CD4-positive, alpha-beta T cell treated with Interleukin-1 beta for 1 hour (primary cell): ENCODE results near the gene INPP5F.
"Not testable (repeated sequence)": the region's sequence is repeated elsewhere in the genome, so short reads cannot be mapped to it uniquely, and the experiment has no call there.

Experiments used
- DNase-seq, 2 donors: peaks; one replicate each; pipeline ENCODE4 v3.0.0-alpha.2; 2020 to 2022

INPP5F gene

GRCh38 chr10:119707331-119707730 lies 18.5 kb upstream of the INPP5F start:
- DNase-seq, result not testable (repeated sequence)

GRCh38 chr10:119710935-119711334 lies 14.9 kb upstream of the INPP5F start:
- DNase-seq, result not testable (repeated sequence)

GRCh38 chr10:119713744-119714483 lies 11.9 kb upstream of the INPP5F start:
- DNase-seq, result no peak

- no peak for DNase-seq
Measured at GRCh38 chr10:119714484-119714816, 11.4 kb upstream of the INPP5F start.

GRCh38 chr10:119715628-119716505 lies 10.0 kb upstream of the INPP5F start:
- DNase-seq, result no peak

GRCh38 chr10:119723161-119723560 lies 2.7 kb upstream of the INPP5F start:
- no peak for DNase-seq

GRCh38 chr10:119723624-119724023 lies 2.2 kb upstream of the INPP5F start:
- no peak for DNase-seq

GRCh38 chr10:119724593-119725516 lies 995 bp upstream of the INPP5F start:
- DNase-seq, result peak in 1 of 2 donors; percentile 13

- no peak for DNase-seq
Measured at GRCh38 chr10:119725517-119725827, 378 bp upstream of the INPP5F start.

GRCh38 chr10:119726676-119727261 lies 919 bp downstream of the INPP5F start:
- DNase-seq, result no peak

GRCh38 chr10:119728172-119728800 lies 2.4 kb downstream of the INPP5F start:
- no peak for DNase-seq

GRCh38 chr10:119734396-119735332 lies 8.8 kb downstream of the INPP5F start:
- DNase-seq, result no peak

GRCh38 chr10:119735451-119735850 lies 9.6 kb downstream of the INPP5F start:
- no peak for DNase-seq

- no peak for DNase-seq
Measured at GRCh38 chr10:119736220-119736619, 10.4 kb downstream of the INPP5F start.

- no peak for DNase-seq
Measured at GRCh38 chr10:119737039-119737663, 11.3 kb downstream of the INPP5F start.

- DNase-seq, result no peak
Measured at GRCh38 chr10:119737823-119738222, 12.0 kb downstream of the INPP5F start.

- DNase-seq, result no peak
Measured at GRCh38 chr10:119738962-119739361, 13.1 kb downstream of the INPP5F start.

- no peak for DNase-seq
Measured at GRCh38 chr10:119740096-119740495, 14.2 kb downstream of the INPP5F start.

GRCh38 chr10:119742947-119743648 lies 17.2 kb downstream of the INPP5F start:
- no peak for DNase-seq

GRCh38 chr10:119747940-119748339 lies 22.1 kb downstream of the INPP5F start:
- no peak for DNase-seq
